Kidney (tissue), 14 donors: Measurements from ENCODE around the gene MTA3. TPM values are rescaled to one million over a fixed set of nuclear protein-coding genes. Genes with fewer than 3 reads are reported as not detected.

ENCODE experiments used
- DNase-seq, 5 donors: peaks; one replicate each; pipeline ENCODE4 v3.0.0-alpha.2; 2013 to 2020
- FAIRE-seq: peaks from 2 replicates; lab custom pipeline; 2012; peaks lifted over from hg19 to GRCh38; lab: Jason Lieb, UNC
- H3K27ac ChIP-seq, 2 donors: one replicate each; pipeline ENCODE4 v1.7.0; 2013; ENCODE audit warnings: low read depth in 2 of 2, low read length in 2 of 2, inconsistent platforms in 1 of 2
- H3K27me3 ChIP-seq: one replicate; pipeline ENCODE4 v1.7.1; 2013; ENCODE audit warnings: low read length, inconsistent platforms; ENCODE audit not compliant: control insufficient read depth, insufficient read depth
- H3K36me3 ChIP-seq, 3 donors: one replicate each; pipeline versions ENCODE4 v1.7.0 to v1.7.1; 2013; ENCODE audit warnings: low read length in 3 of 3, control low read depth in 1 of 3, inconsistent platforms in 1 of 3; ENCODE audit not compliant: insufficient read depth in 3 of 3, control insufficient read depth in 2 of 3
- H3K4me1 ChIP-seq, 3 donors: one replicate each; pipeline versions ENCODE4 v1.7.0 to v1.7.1; 2013; ENCODE audit warnings: low read length in 3 of 3, inconsistent platforms in 1 of 3, low read depth in 1 of 3; ENCODE audit not compliant: control insufficient read depth in 2 of 3, insufficient read depth in 2 of 3
- H3K4me3 ChIP-seq, 3 donors: one replicate each; pipeline versions ENCODE4 v1.7.0 to v1.8.1; 2013; ENCODE audit warnings: low read length in 3 of 3, control low read depth in 1 of 3, inconsistent platforms in 1 of 3
- H3K9ac ChIP-seq, 3 donors: one replicate each; pipeline versions ENCODE4 v1.7.0 to v1.7.1; 2013; ENCODE audit warnings: low read length in 3 of 3, control low read depth in 1 of 3, inconsistent platforms in 1 of 3
- H3K9me3 ChIP-seq, 3 donors: one replicate each; pipeline versions ENCODE4 v1.7.0 to v1.7.1; 2013; ENCODE audit warnings: low read length in 3 of 3, control low read depth in 1 of 3, inconsistent platforms in 1 of 3; ENCODE audit not compliant: control insufficient read depth in 2 of 3, insufficient read depth in 1 of 3
- intact Hi-C: fragments of 100-400 bp; cut with DNase I; formaldehyde crosslinking; loops from one replicate; pipeline ENCODE4 v1.11.1; 2022
- polyA plus RNA-seq: library from polyadenylated mRNA; stranded (reverse); fragments of 350-450 nt; fragmentation: Illumina TruSeq; extraction: RNeasy Lipid Tissue Mini Kit (QIAGEN cat#74804); gene quantifications from one replicate; pipeline ENCODE4 v1.2.3, GENCODE V29; 2014; ENCODE audit warnings: low read depth, low replicate concordance; ENCODE audit not compliant: insufficient read depth
- total RNA-seq: library from RNA; stranded (reverse); fragmentation: NEBNext Ultra II Directional; extraction: Animal tissue kit (Norgen Biotek cat#: 25700); gene quantifications from one replicate; pipeline ENCODE4 v1.2.1, GENCODE V29; 2021
- TF ChIP-seq, protein P1 (sequence below): IDR thresholded peaks from 3 replicates; pipeline ENCODE4 v1.5.1; 2012; ENCODE audit warnings: mild to moderate bottlenecking, moderate library complexity, borderline replicate concordance; ENCODE audit not compliant: insufficient read depth; ENCODE audit errors: extremely low read depth
- donor health status: control.
- donor health status: control.
- donor health status: control.
- donor health status: control.
- donor health status: control.
- donor health status: DM: yes; HTN: yes; CAD: no.
- donor health status: Normal renal cell carcinoma (clear cell type).

Gene MTA3
- total and polyA plus RNA-seq, 2 donors from 2014 or later = 27.7 to 35.2 TPM

- TF ChIP-seq, protein P1, sequence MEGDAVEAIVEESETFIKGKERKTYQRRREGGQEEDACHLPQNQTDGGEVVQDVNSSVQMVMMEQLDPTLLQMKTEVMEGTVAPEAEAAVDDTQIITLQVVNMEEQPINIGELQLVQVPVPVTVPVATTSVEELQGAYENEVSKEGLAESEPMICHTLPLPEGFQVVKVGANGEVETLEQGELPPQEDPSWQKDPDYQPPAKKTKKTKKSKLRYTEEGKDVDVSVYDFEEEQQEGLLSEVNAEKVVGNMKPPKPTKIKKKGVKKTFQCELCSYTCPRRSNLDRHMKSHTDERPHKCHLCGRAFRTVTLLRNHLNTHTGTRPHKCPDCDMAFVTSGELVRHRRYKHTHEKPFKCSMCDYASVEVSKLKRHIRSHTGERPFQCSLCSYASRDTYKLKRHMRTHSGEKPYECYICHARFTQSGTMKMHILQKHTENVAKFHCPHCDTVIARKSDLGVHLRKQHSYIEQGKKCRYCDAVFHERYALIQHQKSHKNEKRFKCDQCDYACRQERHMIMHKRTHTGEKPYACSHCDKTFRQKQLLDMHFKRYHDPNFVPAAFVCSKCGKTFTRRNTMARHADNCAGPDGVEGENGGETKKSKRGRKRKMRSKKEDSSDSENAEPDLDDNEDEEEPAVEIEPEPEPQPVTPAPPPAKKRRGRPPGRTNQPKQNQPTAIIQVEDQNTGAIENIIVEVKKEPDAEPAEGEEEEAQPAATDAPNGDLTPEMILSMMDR = no peak
- DNase-seq = peak in 2 of 5 donors; percentile 26 to 71
- no peaks in the 10 kb centered on the region for H3K4me1 ChIP-seq
- no peak overlapping the region for H3K4me3 ChIP-seq
- no peaks in the 10 kb centered on the region for H3K9me3 ChIP-seq
- FAIRE-seq = no peak
- H3K9ac ChIP-seq = no peak overlapping the region
- H3K27me3 ChIP-seq = no peaks in the 10 kb centered on the region
- intact Hi-C loops = no loop called here
- H3K36me3 ChIP-seq = no peaks in the 10 kb centered on the region
- H3K27ac ChIP-seq = peak overlapping the region in 1 of 2 donors; percentile 7
Measured at GRCh38 chr2:42722320-42723190, 154.1 kb downstream of the MTA3 start.

DNA sequence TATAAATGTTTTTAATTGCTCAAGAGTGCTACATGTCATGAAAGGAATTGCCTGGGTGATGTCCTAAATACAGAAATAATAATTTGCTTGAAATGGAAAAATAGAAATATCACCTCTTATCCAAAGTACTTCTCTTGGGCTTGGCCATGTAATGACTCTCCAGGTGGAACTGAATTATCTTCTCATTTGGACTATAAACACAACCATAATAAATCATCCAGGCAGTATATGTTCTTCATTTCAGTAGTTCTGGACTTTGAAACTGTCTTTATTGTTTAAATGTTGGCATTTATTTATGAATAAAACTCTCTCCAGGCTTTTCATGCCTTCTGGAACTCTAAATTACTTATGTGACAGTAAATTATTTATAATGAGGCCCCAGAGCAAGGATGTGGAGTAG lies 155.0 kb downstream of the MTA3 start:
- no peaks in the 10 kb centered on the region for H3K36me3 ChIP-seq
- no peak for FAIRE-seq
- no peak overlapping the region for H3K4me3 ChIP-seq
- H3K27me3 ChIP-seq = no peaks in the 10 kb centered on the region
- no peaks in the 10 kb centered on the region for H3K9me3 ChIP-seq
- TF ChIP-seq, protein P1 = no peak
- H3K9ac ChIP-seq = no peak overlapping the region
- H3K27ac ChIP-seq = no peak overlapping the region
- DNase-seq = no peak
- intact Hi-C loops = no loop called here
- no peaks in the 10 kb centered on the region for H3K4me1 ChIP-seq

DNA sequence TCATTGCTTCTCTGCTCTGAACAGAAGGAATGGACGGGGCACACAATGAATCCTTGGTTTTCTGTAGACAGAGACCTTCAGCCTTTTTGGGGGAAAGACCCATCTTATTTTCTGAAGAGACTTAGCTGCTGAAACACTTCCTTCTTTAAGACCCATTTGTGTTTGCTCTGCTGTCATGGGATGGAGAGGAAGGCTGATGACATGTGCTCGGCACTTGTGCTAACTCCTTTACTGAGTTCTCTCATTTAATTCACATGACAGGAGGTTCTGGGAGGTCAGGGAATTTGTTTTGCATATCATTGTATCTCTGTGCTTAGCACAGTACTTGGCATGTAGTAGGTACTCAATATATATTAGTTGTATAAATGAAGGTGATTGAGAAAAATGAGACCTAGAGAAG lies 156.5 kb downstream of the MTA3 start:
- TF ChIP-seq, protein P1 = no peak
- FAIRE-seq (no peak), DNase-seq (no peak)
- Histone ChIP-seq H3K9me3 (peaks cover 0 to 5% (median 2%) of the 10 kb centered on the region in 3 donors), H3K9ac (no peak overlapping the region), H3K4me3 (no peak overlapping the region), H3K4me1 (no peaks in the 10 kb centered on the region), H3K36me3 (no peaks in the 10 kb centered on the region), H3K27ac (no peak overlapping the region), H3K27me3 (no peaks in the 10 kb centered on the region)
- intact Hi-C loops = no loop called here
